Measurements from ENCODE around the gene GID8. TPM values are rescaled to one million over a fixed set of nuclear protein-coding genes. Genes with fewer than 3 reads are reported as not detected.

Gene GID8
- total and polyA plus RNA-seq, 2 donors (not counting 3 experiments of a cell fraction or from before 2014, with no cell fraction given): 25.3 to 34.6 TPM

GRCh38 chr20:62946918-62947317 lies 9.0 kb downstream of the GID8 start:
- FAIRE-seq (peak; percentile 40), DNase-seq (ENCODE audit: low read depth, low spot score) (no peak)
- ChIA-PET CTCF (no interaction called here), POLR2A (no interaction called here)
- H3K4me2 ChIP-seq (ENCODE audit: insufficient read depth, low read length): no peak overlapping the region
- H3K9ac ChIP-seq (replicated peaks; ENCODE audit: extremely low read depth, insufficient read depth, low read length): no peak overlapping the region
- intact Hi-C loops (cut with micrococcal nuclease) (no loop called here), dilution Hi-C loops (cut with MboI; ENCODE audit: extremely low pct_ligation_motif_present, low sequenced_read_pairs) (no loop called here)
- H3K79me2 ChIP-seq (ENCODE audit: control insufficient read depth, insufficient read depth, low read length): peaks cover 4% of the 10 kb centered on the region
- no TSS peak for BruUV-seq (replicated peaks)
- H3K4me1 ChIP-seq (ENCODE audit: control insufficient read depth, extremely low read depth, insufficient read depth, low read length): no peaks in the 10 kb centered on the region
- peaks cover 8 to 44% of the 10 kb centered on the region in 2 experiments for H3K36me3 ChIP-seq (ENCODE audit: control insufficient read depth in 2 of 2, extremely low read depth in 1 of 2, insufficient read depth in 2 of 2, low read length in 2 of 2)
- no peak overlapping the region for H3K27ac ChIP-seq (ENCODE audit: insufficient read depth, low read depth, low read length)
- H3K27me3 ChIP-seq (ENCODE audit: control insufficient read depth in 2 of 2, insufficient read depth in 2 of 2, low read length in 2 of 2): no peaks in the 10 kb centered on the region
- H2AFZ ChIP-seq (ENCODE audit: low read depth, low read length): no peak overlapping the region
- H3K4me3 ChIP-seq (replicated peaks in 1 of 3; ENCODE audit: insufficient read depth in 1 of 3, low read depth in 1 of 3, low read length in 3 of 3): no peak overlapping the region
- H3K9me3 ChIP-seq (replicated peaks; ENCODE audit: control insufficient read depth, insufficient read depth, low read length): no peaks in the 10 kb centered on the region
- H3K9me1 ChIP-seq (replicated peaks; ENCODE audit: control insufficient read depth, extremely low read depth, insufficient read depth, low read length): no peaks in the 10 kb centered on the region
- TF ChIP-seq MAX (IDR thresholded peaks at IDR 0.05; ENCODE audit: insufficient read depth, insufficient read length): no peak
- TF ChIP-seq EZH2 (IDR thresholded peaks at IDR 0.05; ENCODE audit: borderline replicate concordance, low read depth, low read length, severe bottlenecking): no peak
- TF ChIP-seq JUN (IDR thresholded peaks at IDR 0.05; ENCODE audit: borderline replicate concordance, insufficient read depth, insufficient read length, low read depth): no peak
- no peaks in the 10 kb centered on the region for H4K20me1 ChIP-seq (replicated peaks; ENCODE audit: control insufficient read depth, extremely low read depth, insufficient read depth, low read length)

- no peak overlapping the region for H3K4me3 ChIP-seq (replicated peaks in 1 of 3; ENCODE audit: insufficient read depth in 1 of 3, low read depth in 1 of 3, low read length in 3 of 3)
- H3K4me1 ChIP-seq (ENCODE audit: control insufficient read depth, extremely low read depth, insufficient read depth, low read length): peaks cover 4% of the 10 kb centered on the region
- POLR2A ChIA-PET: no interaction called here
- no peaks in the 10 kb centered on the region for H3K9me1 ChIP-seq (replicated peaks; ENCODE audit: control insufficient read depth, extremely low read depth, insufficient read depth, low read length)
- peaks cover 9% of the 10 kb centered on the region for H3K79me2 ChIP-seq (ENCODE audit: control insufficient read depth, insufficient read depth, low read length)
- H3K36me3 ChIP-seq (ENCODE audit: control insufficient read depth in 2 of 2, extremely low read depth in 1 of 2, insufficient read depth in 2 of 2, low read length in 2 of 2): peaks cover 8 to 44% of the 10 kb centered on the region in 2 experiments
- H2AFZ ChIP-seq (ENCODE audit: low read depth, low read length): no peak overlapping the region
- no peaks in the 10 kb centered on the region for H3K9me3 ChIP-seq (replicated peaks; ENCODE audit: control insufficient read depth, insufficient read depth, low read length)
- no peak for FAIRE-seq
- no peaks in the 10 kb centered on the region for H3K27me3 ChIP-seq (ENCODE audit: control insufficient read depth in 2 of 2, insufficient read depth in 2 of 2, low read length in 2 of 2)
- H3K4me2 ChIP-seq (ENCODE audit: insufficient read depth, low read length): no peak overlapping the region
- H3K27ac ChIP-seq (ENCODE audit: insufficient read depth, low read depth, low read length): no peak overlapping the region
- intact Hi-C loops (cut with micrococcal nuclease) (no loop called here), dilution Hi-C loops (cut with MboI; ENCODE audit: extremely low pct_ligation_motif_present, low sequenced_read_pairs) (no loop called here)
- no TSS peak for BruUV-seq (replicated peaks)
- CTCF ChIA-PET: interaction anchor here (0.6 to 1.6 kb wide), 4 partner anchors 9 to 568 kb away, joined by 3 to 6 read pairs (median 4); partner anchors contain the start of gene GID8
- no peaks in the 10 kb centered on the region for H4K20me1 ChIP-seq (replicated peaks; ENCODE audit: control insufficient read depth, extremely low read depth, insufficient read depth, low read length)
- DNase-seq (ENCODE audit: low read depth, low spot score): no peak
- no peak overlapping the region for H3K9ac ChIP-seq (replicated peaks; ENCODE audit: extremely low read depth, insufficient read depth, low read length)
- no peak for TF ChIP-seq FOS (IDR thresholded peaks at IDR 0.05; ENCODE audit: borderline replicate concordance, insufficient read depth, low read length)
- TF ChIP-seq GATA2 (IDR thresholded peaks at IDR 0.05; ENCODE audit: insufficient read depth, insufficient read length, low read depth, low read length): no peak
- TF ChIP-seq POLR2AphosphoS5 (IDR thresholded peaks at IDR 0.05; ENCODE audit: insufficient read depth, low read depth, low read length): no peak
- no peak for TF ChIP-seq MAX (IDR thresholded peaks at IDR 0.05; ENCODE audit: insufficient read depth, insufficient read length)
- TF ChIP-seq MYC (IDR thresholded peaks at IDR 0.05; ENCODE audit: low read depth, low read length): no peak
- TF ChIP-seq EZH2 (IDR thresholded peaks at IDR 0.05; ENCODE audit: borderline replicate concordance, low read depth, low read length, severe bottlenecking): no peak
Measured at GRCh38 chr20:62947532-62948300, 9.8 kb downstream of the GID8 start.
